ENCODE data around the gene TJAP1.

The TJAP1 gene

GRCh38 chr6:43541774-43542471 is 64.6 kb downstream of the TJAP1 start:
- DNase-seq, result no peak

GRCh38 chr6:43544461-43544860 is 67.1 kb downstream of the TJAP1 start:
- no peak for DNase-seq

- DNase-seq, result no peak
Measured at GRCh38 chr6:43547222-43547621, 69.9 kb downstream of the TJAP1 start.

All from DMS79 (cell line).